Mucosa of stomach (tissue), 1 donor: ENCODE results near the gene NKD1.
"Not testable (repeated sequence)": the region's sequence is repeated elsewhere in the genome, so short reads cannot be mapped to it uniquely, and the experiment has no call there.

Experiments
- H3K27me3 ChIP-seq: one replicate; pipeline ENCODE4 v1.7.0; 2013; ENCODE audit warnings: mild to moderate bottlenecking, low read length; ENCODE audit not compliant: control insufficient read depth, insufficient read depth
- H3K36me3 ChIP-seq: one replicate; pipeline ENCODE4 v1.7.0; 2013; ENCODE audit warnings: low read length; ENCODE audit not compliant: control insufficient read depth, insufficient read depth
- H3K4me1 ChIP-seq: one replicate; pipeline ENCODE4 v1.7.0; 2013; ENCODE audit warnings: mild to moderate bottlenecking, low read length; ENCODE audit not compliant: control insufficient read depth, insufficient read depth
- H3K4me3 ChIP-seq: one replicate; pipeline ENCODE4 v1.7.0; 2013; ENCODE audit warnings: low read length
- H3K9ac ChIP-seq: one replicate; pipeline ENCODE4 v1.7.0; 2013; ENCODE audit warnings: mild to moderate bottlenecking, low read length, moderate library complexity
- H3K9me3 ChIP-seq: one replicate; pipeline ENCODE4 v1.7.0; 2013; ENCODE audit warnings: mild to moderate bottlenecking, low read length, moderate library complexity; ENCODE audit not compliant: control insufficient read depth
- donor health status: Pancreatic carcinoma.

The NKD1 gene

DNA sequence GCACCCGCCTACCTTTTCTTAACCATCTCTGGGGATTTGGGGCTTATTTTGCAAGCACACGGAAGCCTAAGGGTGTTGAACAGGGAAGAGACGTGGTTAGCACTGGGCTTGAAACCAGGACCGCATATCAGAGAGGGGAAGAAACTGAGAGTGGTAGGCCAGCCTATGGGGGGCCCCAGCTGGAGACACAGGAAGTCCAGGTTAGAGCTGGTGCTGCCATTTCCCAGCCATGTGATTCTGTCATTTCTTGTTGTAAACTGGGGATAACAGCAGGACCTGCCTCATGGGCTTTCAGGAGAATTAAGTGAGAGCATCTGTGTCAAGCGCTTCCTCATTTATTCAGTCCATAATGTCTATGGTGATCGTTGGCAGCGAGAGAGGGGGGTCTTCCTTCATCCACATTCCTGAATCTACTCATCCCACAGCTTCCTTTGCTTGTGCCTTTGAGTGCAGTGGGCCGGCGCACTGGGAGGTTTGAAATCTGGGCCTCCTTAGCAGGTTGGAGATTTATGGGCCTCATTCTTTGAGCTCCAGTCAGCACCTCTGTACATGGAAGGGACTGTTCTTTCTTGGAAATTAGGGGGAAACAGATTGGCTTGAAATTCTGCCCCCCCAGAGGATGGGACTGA, 20.1 kb downstream of the NKD1 start:
- Histone ChIP-seq H3K4me1 (no peaks in the 10 kb centered on the region), H3K4me3 (no peak overlapping the region), H3K36me3 (no peaks in the 10 kb centered on the region)

DNA sequence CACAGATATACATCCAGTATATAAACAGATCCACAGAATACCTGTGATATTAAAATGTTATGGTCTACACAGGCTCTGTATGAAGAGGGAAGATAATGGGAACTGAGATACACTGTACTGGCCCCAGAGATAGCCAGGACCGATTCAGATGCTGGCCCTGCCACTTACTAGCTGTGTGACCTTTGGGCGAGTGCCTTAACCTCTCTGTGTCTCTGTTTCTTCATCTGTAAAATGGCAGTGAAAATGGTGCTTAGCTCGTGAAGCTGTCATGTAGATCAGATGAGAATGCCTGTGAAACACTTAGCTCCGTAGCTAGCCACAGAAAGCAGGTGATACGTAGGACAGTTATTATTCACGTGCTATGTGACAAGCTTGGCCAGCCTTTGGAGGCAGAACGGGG, 22.2 kb downstream of the NKD1 start:
- no peaks in the 10 kb centered on the region for H3K27me3 ChIP-seq
- no peak overlapping the region for H3K9ac ChIP-seq
- H3K4me1 ChIP-seq = no peaks in the 10 kb centered on the region
- no peaks in the 10 kb centered on the region for H3K36me3 ChIP-seq
- H3K4me3 ChIP-seq = no peak overlapping the region
- no peaks in the 10 kb centered on the region for H3K9me3 ChIP-seq

More for the DNA sequence above, 20.1 kb downstream of the NKD1 start:
- H3K27me3 ChIP-seq = no peaks in the 10 kb centered on the region
- H3K9me3 ChIP-seq = no peaks in the 10 kb centered on the region
- no peak overlapping the region for H3K9ac ChIP-seq

DNA sequence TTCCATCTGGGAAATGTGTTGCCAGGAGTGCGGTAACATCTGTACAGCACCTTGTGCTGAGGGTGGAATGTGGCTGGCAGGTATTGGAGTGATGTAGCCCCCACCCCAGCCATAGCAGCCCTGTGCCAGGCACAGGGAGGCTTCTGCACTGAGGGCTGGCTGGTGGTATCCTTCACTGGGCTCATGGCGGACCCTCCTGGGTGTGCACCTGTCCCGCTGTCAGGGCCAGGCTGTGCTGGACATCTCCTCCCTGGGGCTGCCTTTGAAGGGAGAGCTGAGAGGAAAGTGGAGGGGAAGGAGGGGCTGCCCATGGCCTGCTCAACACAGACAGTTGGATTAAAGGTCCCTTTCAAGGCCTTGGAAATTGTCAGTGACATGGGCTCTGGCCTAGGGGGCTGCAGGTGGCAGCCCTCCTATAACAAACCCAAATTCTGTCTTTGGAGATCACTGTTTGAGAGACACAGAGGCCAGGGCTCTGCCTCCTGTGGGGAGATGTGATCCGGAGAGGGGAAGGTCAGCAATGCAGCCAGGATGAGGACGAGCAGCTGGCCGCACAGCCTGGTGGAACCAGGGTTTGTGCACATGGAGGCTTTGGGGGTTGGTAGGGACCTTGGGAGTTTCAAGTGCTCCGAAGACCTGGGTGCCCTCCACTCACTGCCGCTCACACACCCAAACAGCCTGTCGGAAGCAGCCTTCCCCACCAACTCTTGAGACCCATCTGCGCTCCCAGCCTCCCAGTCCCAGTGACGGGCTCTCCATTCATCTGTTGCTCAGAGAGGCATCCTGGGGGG, 22.8 kb downstream of the NKD1 start:
- H3K27me3 ChIP-seq = no peaks in the 10 kb centered on the region
- no peaks in the 10 kb centered on the region for H3K9me3 ChIP-seq
- no peaks in the 10 kb centered on the region for H3K36me3 ChIP-seq
- no peak overlapping the region for H3K4me3 ChIP-seq
- no peaks in the 10 kb centered on the region for H3K4me1 ChIP-seq
- H3K9ac ChIP-seq = no peak overlapping the region

DNA sequence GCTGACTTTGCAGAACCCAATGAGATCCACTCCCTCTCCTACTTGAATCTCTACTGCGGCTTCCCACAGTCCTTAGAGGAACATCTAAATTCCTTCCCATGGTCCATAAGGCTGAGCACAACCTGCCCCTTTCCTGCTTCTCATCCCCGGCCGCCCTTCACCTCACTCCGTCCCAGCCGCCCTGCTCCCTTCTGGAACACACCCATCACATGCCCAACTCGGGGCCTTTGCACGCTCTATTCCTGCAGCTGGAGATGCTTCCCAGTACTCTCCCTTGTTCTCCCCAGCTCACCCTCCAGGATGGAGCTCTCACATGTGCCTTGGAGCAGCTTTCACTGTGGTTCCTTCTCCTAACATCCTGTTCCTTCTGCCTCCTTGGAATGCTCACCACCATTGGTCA, 23.6 kb downstream of the NKD1 start:
- Histone ChIP-seq H3K4me1 (no peaks in the 10 kb centered on the region), H3K9ac (no peak overlapping the region)

DNA sequence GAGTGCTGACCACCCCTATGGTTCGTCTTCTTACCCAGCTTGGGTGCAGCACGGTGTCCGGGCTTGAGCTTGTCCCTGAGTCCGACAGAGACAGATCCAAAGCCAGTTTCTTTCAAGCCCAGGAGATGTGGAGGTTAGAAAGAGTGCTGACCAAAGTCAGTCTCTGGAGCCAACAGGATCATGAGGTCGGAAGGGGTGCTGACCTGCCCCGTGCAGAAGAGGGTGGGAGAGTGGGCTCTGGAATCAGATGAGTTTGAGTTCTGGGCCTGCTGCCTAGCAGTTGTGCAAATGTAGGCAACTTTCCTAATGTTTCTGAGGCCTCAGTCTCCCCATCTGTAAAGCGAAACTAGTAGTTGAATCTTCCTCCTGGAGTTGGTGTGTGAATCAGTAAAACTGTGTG, 24.5 kb downstream of the NKD1 start:
- Histone ChIP-seq H3K9me3 (no peaks in the 10 kb centered on the region), H3K27me3 (no peaks in the 10 kb centered on the region), H3K4me1 (no peaks in the 10 kb centered on the region), H3K36me3 (no peaks in the 10 kb centered on the region), H3K9ac (no peak overlapping the region), H3K4me3 (no peak overlapping the region)

More for the DNA sequence above, 23.6 kb downstream of the NKD1 start:
- no peaks in the 10 kb centered on the region for H3K27me3 ChIP-seq
- H3K36me3 ChIP-seq = no peaks in the 10 kb centered on the region
- no peaks in the 10 kb centered on the region for H3K9me3 ChIP-seq
- no peak overlapping the region for H3K4me3 ChIP-seq

DNA sequence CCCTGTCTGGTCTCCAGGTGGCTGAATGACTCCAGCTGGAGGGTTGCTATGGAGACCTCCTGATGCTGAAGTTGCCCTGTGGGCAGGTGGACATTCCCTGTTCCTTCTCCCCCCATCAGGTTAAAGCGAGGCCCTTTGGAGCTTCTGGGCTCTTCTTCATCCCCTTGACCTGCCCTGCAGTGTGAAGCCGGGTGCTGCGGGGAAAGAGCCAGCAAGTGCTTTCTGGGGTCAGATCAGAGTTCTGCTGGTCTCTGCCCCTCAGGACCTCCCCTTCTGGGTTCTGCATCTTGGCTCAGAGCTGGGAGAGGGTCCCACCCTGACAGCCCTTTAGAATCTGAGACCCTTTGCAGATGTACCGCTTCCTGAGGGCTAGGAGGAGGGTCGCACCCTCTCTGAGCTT, 25.1 kb downstream of the NKD1 start:
- no peaks in the 10 kb centered on the region for H3K4me1 ChIP-seq
- H3K36me3 ChIP-seq = no peaks in the 10 kb centered on the region
- no peak overlapping the region for H3K9ac ChIP-seq
- no peak overlapping the region for H3K4me3 ChIP-seq
- H3K27me3 ChIP-seq = no peaks in the 10 kb centered on the region
- H3K9me3 ChIP-seq = no peaks in the 10 kb centered on the region

DNA sequence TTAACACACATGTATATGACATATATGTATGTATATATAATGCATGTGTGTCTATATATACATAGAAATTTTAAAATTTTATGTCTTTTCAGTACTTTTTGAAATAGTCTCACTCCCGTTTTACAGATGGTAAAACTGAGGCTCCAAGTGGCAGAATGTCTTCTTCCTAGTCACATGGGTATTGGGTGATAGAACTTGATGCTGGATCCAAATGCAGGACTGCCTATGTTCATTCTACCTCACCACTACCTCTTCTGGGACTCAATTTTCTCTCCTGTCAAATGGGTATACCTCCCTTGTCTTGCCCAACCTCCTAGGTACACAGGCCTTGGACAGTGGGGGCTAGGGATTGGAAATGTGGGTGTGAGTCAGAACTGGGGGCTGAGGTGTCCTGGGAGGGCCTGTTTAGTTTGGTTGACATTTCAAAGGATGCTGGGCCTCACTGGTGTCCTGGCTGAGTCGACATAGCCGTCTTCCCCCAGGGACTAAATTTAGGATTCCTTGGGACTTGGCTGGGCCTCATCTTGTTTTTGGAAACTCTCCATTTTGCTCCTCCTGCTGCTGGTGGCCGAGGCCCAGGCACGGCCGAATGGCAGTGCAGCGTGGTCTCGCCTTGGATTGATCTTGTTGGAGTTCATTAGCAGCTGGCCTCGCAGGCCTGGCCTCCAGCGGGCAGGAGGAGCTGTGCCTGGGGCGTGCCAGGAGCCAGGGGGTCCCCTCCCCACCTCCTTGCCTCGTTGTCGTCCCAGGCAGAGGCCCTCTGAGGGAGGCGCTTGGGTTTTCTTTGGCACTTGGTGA, 25.9 kb downstream of the NKD1 start:
- Histone ChIP-seq H3K9me3 (no peaks in the 10 kb centered on the region), H3K27me3 (no peaks in the 10 kb centered on the region), H3K9ac (no peak overlapping the region), H3K4me1 (no peaks in the 10 kb centered on the region), H3K4me3 (no peak overlapping the region), H3K36me3 (no peaks in the 10 kb centered on the region)

DNA sequence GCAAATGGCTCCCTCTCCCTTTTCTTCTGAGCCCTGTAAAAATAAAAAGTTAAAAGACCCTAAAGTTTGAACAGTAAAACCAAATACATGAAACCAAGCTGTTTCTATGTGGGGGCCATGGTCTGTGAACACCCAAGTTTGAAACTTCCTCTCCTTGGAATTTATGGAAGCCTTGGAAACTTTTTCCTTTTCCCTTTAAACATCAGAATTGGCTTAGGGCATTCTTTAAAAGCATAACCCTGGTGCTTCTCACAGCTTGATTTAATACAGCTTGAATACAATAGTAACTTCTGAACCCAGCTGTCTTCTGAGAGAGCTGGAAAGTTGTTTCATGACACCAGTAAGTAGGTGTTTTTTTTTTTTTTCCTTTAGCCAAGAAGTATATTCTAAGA, 26.5 kb downstream of the NKD1 start:
- no peak overlapping the region for H3K4me3 ChIP-seq
- no peaks in the 10 kb centered on the region for H3K27me3 ChIP-seq
- no peaks in the 10 kb centered on the region for H3K36me3 ChIP-seq
- H3K9me3 ChIP-seq = no peaks in the 10 kb centered on the region
- H3K9ac ChIP-seq = no peak overlapping the region
- H3K4me1 ChIP-seq = no peaks in the 10 kb centered on the region

DNA sequence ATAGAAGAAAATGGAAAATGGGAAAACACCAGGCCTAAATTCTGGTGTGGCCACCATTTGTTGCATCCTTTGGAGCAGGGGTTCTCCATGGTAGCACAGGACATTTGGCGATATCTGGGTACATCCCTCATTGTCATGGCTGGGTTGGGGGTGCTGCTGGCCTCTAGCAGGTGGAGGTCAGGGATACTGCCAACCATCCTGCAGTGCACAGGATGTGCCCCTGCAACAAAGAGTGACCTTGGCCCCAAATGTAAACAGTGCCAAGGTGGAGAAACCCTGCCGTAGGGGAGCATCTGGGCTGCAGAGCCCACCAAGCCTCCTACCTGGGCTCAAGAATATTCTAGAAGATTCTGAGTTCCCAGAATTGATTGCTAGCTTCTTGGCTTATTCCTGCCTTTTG, 27.5 kb downstream of the NKD1 start:
- Histone ChIP-seq H3K27me3 (no peaks in the 10 kb centered on the region), H3K9ac (no peak overlapping the region), H3K9me3 (no peaks in the 10 kb centered on the region), H3K4me3 (no peak overlapping the region), H3K4me1 (no peaks in the 10 kb centered on the region), H3K36me3 (no peaks in the 10 kb centered on the region)

DNA sequence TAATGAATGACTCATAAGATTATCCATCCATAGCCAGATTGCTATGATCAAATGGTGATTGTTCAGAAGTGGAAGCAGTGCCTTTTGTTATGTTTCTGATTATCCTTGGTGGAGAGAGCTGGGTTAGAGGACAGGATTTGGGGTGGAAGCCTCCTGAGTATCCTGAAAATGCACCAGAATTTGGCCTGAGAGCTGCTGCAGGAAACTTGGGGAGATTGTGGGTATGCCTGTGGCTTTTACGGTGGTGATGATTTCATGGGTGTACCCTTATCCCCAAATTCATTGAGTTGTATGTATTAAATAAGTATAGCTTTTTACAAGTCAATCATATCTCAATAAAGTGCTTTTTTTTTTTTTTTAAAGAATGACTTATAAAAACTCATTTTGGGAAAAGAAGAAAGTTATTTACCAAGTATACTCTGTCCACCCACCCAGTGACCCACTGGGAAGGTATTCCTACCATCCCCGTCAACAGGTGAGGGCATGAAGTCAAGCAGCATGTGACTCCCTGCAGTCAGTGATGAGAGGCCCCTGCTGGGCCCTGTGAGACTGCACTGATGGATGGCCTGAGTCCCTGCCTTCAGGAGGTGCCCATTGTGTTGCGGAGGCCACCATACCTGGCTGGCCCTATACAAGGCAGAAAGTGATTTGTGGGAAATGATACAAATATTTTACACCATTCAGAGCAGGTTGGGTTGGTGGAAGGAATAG, 28.4 kb downstream of the NKD1 start:
- H3K27me3 ChIP-seq = no peaks in the 10 kb centered on the region

DNA sequence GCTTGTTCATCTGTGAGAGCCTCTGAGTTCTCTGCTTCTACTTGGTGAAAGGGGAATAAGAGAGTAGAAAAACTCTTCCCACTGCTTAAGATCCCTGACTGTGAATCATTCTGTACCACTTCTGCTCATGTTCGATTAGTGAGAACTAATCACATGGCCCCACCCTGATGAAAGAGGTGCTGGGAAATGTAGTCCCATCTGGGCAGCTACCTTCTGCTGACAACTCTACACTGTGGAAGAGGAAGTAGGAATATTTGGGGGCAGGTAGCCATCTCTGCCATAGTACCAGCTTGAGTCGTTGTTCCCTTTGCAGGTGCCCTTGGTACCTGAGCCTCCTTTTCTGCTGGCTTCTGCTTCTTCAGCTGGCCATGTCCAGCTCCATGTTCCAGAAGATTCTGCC, 29.9 kb downstream of the NKD1 start:
- H3K9ac ChIP-seq = no peak overlapping the region
- H3K4me3 ChIP-seq = no peak overlapping the region
- no peaks in the 10 kb centered on the region for H3K4me1 ChIP-seq
- no peaks in the 10 kb centered on the region for H3K36me3 ChIP-seq
- H3K27me3 ChIP-seq = no peaks in the 10 kb centered on the region
- H3K9me3 ChIP-seq = no peaks in the 10 kb centered on the region

More for the DNA sequence above, 28.4 kb downstream of the NKD1 start:
- Histone ChIP-seq H3K9me3 (no peaks in the 10 kb centered on the region), H3K9ac (no peak overlapping the region), H3K36me3 (no peaks in the 10 kb centered on the region), H3K4me3 (no peak overlapping the region), H3K4me1 (no peaks in the 10 kb centered on the region)

DNA sequence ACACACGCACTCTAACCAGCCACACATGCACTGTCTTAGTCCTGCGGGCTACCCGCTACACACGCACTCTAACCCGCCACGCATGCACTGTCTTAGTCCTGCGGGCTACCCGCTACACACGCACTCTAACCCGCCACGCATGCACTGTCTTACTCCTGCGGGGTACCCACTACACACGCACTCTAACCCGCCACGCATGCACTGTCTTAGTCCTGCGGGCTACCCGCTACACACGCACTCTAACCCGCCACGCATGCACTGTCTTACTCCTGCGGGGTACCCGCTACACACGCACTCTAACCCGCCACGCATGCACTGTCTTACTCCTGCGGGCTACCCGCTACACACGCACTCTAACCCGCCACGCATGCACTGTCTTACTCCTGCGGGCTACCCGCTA, 31.2 kb downstream of the NKD1 start:
- not testable (repeated sequence) for H3K4me1 ChIP-seq, H3K4me3 ChIP-seq, H3K9ac ChIP-seq

More for the DNA sequence above, 31.2 kb downstream of the NKD1 start:
- not testable (repeated sequence) for H3K27me3 ChIP-seq, H3K9me3 ChIP-seq, H3K36me3 ChIP-seq
